IMR-90 (cell line): ENCODE measurements around the gene ANKFY1. TPM values are rescaled to one million over a fixed set of nuclear protein-coding genes. Genes with fewer than 3 reads are reported as not detected.

ENCODE experiments used
- ATAC-seq: fragments of 200-7000 bp; cut with Tn5 transposase; 2 replicates; pipeline ENCODE4 v1.9.1; 2020; ENCODE audit warnings: low read depth, mild to moderate bottlenecking, moderate library complexity
- BruUV-seq: library from RNA; stranded (reverse); fragments of 400-500 nt; replicated peaks from 2 replicates; lab custom pipeline; 2021; lab: Mats Ljungman, UMichigan
- CTCF ChIA-PET: fragments of 300-600 bp; formaldehyde crosslinking; extraction: SDS; loops from one replicate; lab custom pipeline; 2021; ENCODE audit warnings: antibody characterized with exemption; lab: Yijun Ruan, JAX
- POLR2A ChIA-PET: fragments of 300-600 bp; sonication (Branson Sonifier 250); formaldehyde crosslinking; loops from one replicate; lab custom pipeline; 2022; ENCODE audit warnings: antibody characterized with exemption; ENCODE audit not compliant: unreplicated experiment; lab: Charles Lee
- DNase-seq: peaks from one replicate; pipeline ENCODE4 v3.0.0; 2013
- H2AFZ ChIP-seq: replicated peaks from 2 replicates; pipeline ENCODE3; 2013; ENCODE audit warnings: low read length, mild to moderate bottlenecking; ENCODE audit not compliant: poor library complexity
- H2AK5ac ChIP-seq: 2 replicates; pipeline ENCODE4 v1.6.1; 2013; ENCODE audit warnings: low read depth, low read length, inconsistent platforms
- H2AK9ac ChIP-seq: replicated peaks from 2 replicates; pipeline ENCODE3; 2013; ENCODE audit warnings: mild to moderate bottlenecking, low read depth, low read length, moderate library complexity; ENCODE audit not compliant: poor library complexity
- H2BK120ac ChIP-seq: 2 replicates; pipeline ENCODE4 v1.6.1; 2013; ENCODE audit warnings: low read depth, low read length, inconsistent platforms
- H2BK15ac ChIP-seq: 3 replicates; pipeline ENCODE4 v1.6.1; 2013; ENCODE audit warnings: low read depth, low read length, inconsistent platforms
- H2BK20ac ChIP-seq: 2 replicates; pipeline ENCODE4 v1.6.1; 2013; ENCODE audit warnings: low read depth, mild to moderate bottlenecking, inconsistent platforms, low read length, moderate library complexity
- H2BK5ac ChIP-seq: 2 replicates; pipeline ENCODE4 v1.6.1; 2013; ENCODE audit warnings: mild to moderate bottlenecking, low read depth, low read length, inconsistent platforms; ENCODE audit not compliant: poor library complexity, severe bottlenecking
- H3K14ac ChIP-seq: replicated peaks from 2 replicates; pipeline ENCODE4 v1.6.1; 2013; ENCODE audit warnings: low read depth, low read length, inconsistent platforms
- H3K18ac ChIP-seq: 2 replicates; pipeline ENCODE4 v1.6.1; 2013; ENCODE audit warnings: low read depth, low read length, control low read depth
- H3K23ac ChIP-seq: 2 replicates; pipeline ENCODE4 v1.6.1; 2013; ENCODE audit warnings: low read depth, low read length, inconsistent platforms
- H3K27ac ChIP-seq: 2 replicates; pipeline ENCODE4 v1.5.1; 2013; ENCODE audit warnings: mild to moderate bottlenecking, control low read depth, low read length; ENCODE audit not compliant: insufficient read depth
- H3K27me3 ChIP-seq: 2 replicates; pipeline ENCODE4 v1.6.1; 2013; ENCODE audit warnings: low read length; ENCODE audit not compliant: control insufficient read depth, insufficient read depth
- H3K36me3 ChIP-seq: 2 replicates; pipeline ENCODE4 v1.6.1; 2013; ENCODE audit warnings: low read length, mixed read lengths; ENCODE audit not compliant: control insufficient read depth, insufficient read depth
- H3K4ac ChIP-seq: 2 replicates; pipeline ENCODE4 v1.6.1; 2013; ENCODE audit warnings: low read depth, low read length, inconsistent platforms
- H3K4me1 ChIP-seq: 2 replicates; pipeline ENCODE4 v1.6.1; 2013; ENCODE audit warnings: low read length, mixed read lengths; ENCODE audit not compliant: control insufficient read depth, insufficient read depth
- H3K4me2 ChIP-seq: 2 replicates; pipeline ENCODE4 v1.6.1; 2013; ENCODE audit warnings: low read depth, mild to moderate bottlenecking, control low read depth, low read length, moderate library complexity
- H3K4me3 ChIP-seq: 2 replicates; pipeline ENCODE4 v1.5.1; 2013; ENCODE audit warnings: low read depth, mild to moderate bottlenecking, control low read depth, low read length, moderate library complexity; ENCODE audit not compliant: insufficient read depth
- H3K56ac ChIP-seq: 2 replicates; pipeline ENCODE4 v1.6.1; 2013; ENCODE audit warnings: low read length, inconsistent platforms; ENCODE audit not compliant: insufficient read depth; ENCODE audit errors: extremely low read depth
- H3K79me1 ChIP-seq, 2 experiments: 2 replicates each; pipeline ENCODE4 v1.6.1; 2013; ENCODE audit warnings: low read length in 2 of 2, inconsistent platforms in 1 of 2, low read depth in 1 of 2
- H3K9ac ChIP-seq: 2 replicates; pipeline ENCODE4 v1.6.1; 2013; ENCODE audit warnings: low read depth, low read length, control low read depth
- H3K9me1 ChIP-seq: 2 replicates; pipeline ENCODE4 v1.6.1; 2013; ENCODE audit warnings: low read length, inconsistent platforms; ENCODE audit not compliant: insufficient read depth
- H3K9me3 ChIP-seq: 2 replicates; pipeline ENCODE4 v1.6.1; 2013; ENCODE audit warnings: low read length; ENCODE audit not compliant: control insufficient read depth, insufficient read depth
- H4K20me1 ChIP-seq: 2 replicates; pipeline ENCODE4 v1.6.1; 2013; ENCODE audit warnings: low read length, inconsistent platforms; ENCODE audit not compliant: insufficient read depth
- H4K5ac ChIP-seq: 2 replicates; pipeline ENCODE4 v1.6.1; 2013; ENCODE audit warnings: mild to moderate bottlenecking, low read depth, low read length, control low read depth
- H4K8ac ChIP-seq, 2 experiments: 2 replicates each; pipeline ENCODE4 v1.6.1; 2013; ENCODE audit warnings: low read depth in 2 of 2, low read length in 2 of 2, control low read depth in 1 of 2, inconsistent platforms in 1 of 2
- H4K91ac ChIP-seq: 2 replicates; pipeline ENCODE4 v1.6.1; 2013; ENCODE audit warnings: low read depth, low read length, inconsistent platforms; ENCODE audit not compliant: insufficient read depth
- BHLHE40 ChIP-seq: fragments of 150-350 bp; IDR thresholded peaks from 2 replicates; pipeline ENCODE4 v1.6.1; 2016; ENCODE audit warnings: mild to moderate bottlenecking, low read depth, low read length
- CEBPB ChIP-seq: IDR thresholded peaks from 2 replicates; pipeline ENCODE4 v1.6.1; 2012; ENCODE audit warnings: low read depth, low read length, improper control_type of control experiment
- MAFK ChIP-seq: IDR thresholded peaks from 2 replicates; pipeline ENCODE4 v1.6.1; 2012; ENCODE audit warnings: low read depth, low read length, improper control_type of control experiment
- MAZ ChIP-seq: IDR thresholded peaks from 2 replicates; pipeline ENCODE4 v1.6.1; 2012; ENCODE audit warnings: low read depth, mild to moderate bottlenecking, low read length, improper control_type of control experiment, moderate library complexity, borderline replicate concordance
- MXI1 ChIP-seq: IDR thresholded peaks from 2 replicates; pipeline ENCODE4 v1.6.1; 2012; ENCODE audit warnings: low read depth, mild to moderate bottlenecking, low read length, moderate library complexity, borderline replicate concordance
- NFE2L2 ChIP-seq: fragments of 150-350 bp; IDR thresholded peaks from 2 replicates; pipeline ENCODE4 v1.6.1; 2016; ENCODE audit warnings: low read depth, mild to moderate bottlenecking, low read length
- USF2 ChIP-seq: fragments of 150-350 bp; IDR thresholded peaks from 2 replicates; pipeline ENCODE4 v1.6.1; 2017; ENCODE audit warnings: mild to moderate bottlenecking, antibody characterized with exemption, low read length, low read depth
- WGBS, 2 experiments: methylation state at CpG; one replicate each; pipeline versions ENCODE4 v1.1.5 to v1.1.7; 2013; ENCODE audit warnings: missing lambda C conversion rate in 2 of 2; ENCODE audit not compliant: insufficient read length in 1 of 2; ENCODE audit errors: extremely low coverage in 2 of 2; 5-methylcytosine and 5-hydroxymethylcytosine counted together
- dilution Hi-C: fragments of 300-500 bp; cut with HindIII; formaldehyde crosslinking; loops from one replicate; pipeline ENCODE4 v1.14.3; 2018; ENCODE audit warnings: low sequenced_read_pairs; ENCODE audit not compliant: unreplicated experiment
- in situ Hi-C: fragments of 300-500 bp; cut with MboI; formaldehyde crosslinking; loops from 3 replicates; pipeline ENCODE4 v1.14.3; 2019; ENCODE audit warnings: low sequenced_read_pairs, inconsistent platforms, mixed read lengths
- intact Hi-C: fragments of 100-400 bp; cut with micrococcal nuclease; formaldehyde crosslinking; loops from 2 replicates; pipeline ENCODE4 v1.10.0; 2022
- polyA plus RNA-seq, 3 experiments: library from polyadenylated mRNA; depleted of rRNA; stranded (reverse); fragments of >200 nt; gene quantifications; 2 replicates each; pipeline ENCODE4 v1.2.3, GENCODE V29; 2012; ENCODE audit warnings: low replicate concordance in 1 of 3
- total RNA-seq: library from RNA; depleted of rRNA; stranded (reverse); fragments of >200 nt; gene quantifications from 2 replicates; pipeline ENCODE4 v1.2.3, GENCODE V29; 2012

ANKFY1 gene
- total and polyA plus RNA-seq, 2 of the 4 experiments (the other 2 are of a cell fraction), result 32.3 to 48.9 TPM

- H3K9me3 ChIP-seq, result no peaks in the 10 kb centered on the region
- no peak overlapping the region for H3K4me2 ChIP-seq
- no peak overlapping the region for H2AFZ ChIP-seq
- no peak for ATAC-seq
- TF ChIP-seq BHLHE40 (no peak), MAFK (no peak), MAZ (no peak), USF2 (no peak), NFE2L2 (no peak), CEBPB (no peak), MXI1 (no peak)
- no peak overlapping the region for H2BK20ac ChIP-seq
- no peak overlapping the region for H2AK5ac ChIP-seq
- H2BK5ac ChIP-seq, result no peak overlapping the region
- no TSS peak for BruUV-seq
- H3K4ac ChIP-seq, result no peak overlapping the region
- no peak overlapping the region for H4K8ac ChIP-seq
- WGBS, 2 experiments, result 70% methylated on average over 4 of the region's 8 CpGs; no CpG with 5 or more reads in 1 of the 2 experiments
- dilution Hi-C loops (no loop called here), in situ Hi-C loops (no loop called here), intact Hi-C loops (no loop called here)
- H4K5ac ChIP-seq, result no peak overlapping the region
- H2BK15ac ChIP-seq, result no peak overlapping the region
- H3K27ac ChIP-seq, result no peak overlapping the region
- ChIA-PET CTCF (no interaction called here), POLR2A (no interaction called here)
- peaks cover 14 to 17% of the 10 kb centered on the region in 2 experiments; a peak in 2 of 4 replicates for H3K79me1 ChIP-seq
- no peak overlapping the region for H3K14ac ChIP-seq
- no peaks in the 10 kb centered on the region for H3K27me3 ChIP-seq
- DNase-seq, result no peak
- no peak overlapping the region for H4K91ac ChIP-seq
- no peaks in the 10 kb centered on the region for H3K4me1 ChIP-seq
- no peak overlapping the region for H3K9ac ChIP-seq
- no peak overlapping the region for H3K4me3 ChIP-seq
- no peak overlapping the region for H2AK9ac ChIP-seq
- peaks cover 73% of the 10 kb centered on the region for H3K36me3 ChIP-seq
- H3K18ac ChIP-seq, result no peak overlapping the region
- H4K20me1 ChIP-seq, result no peaks in the 10 kb centered on the region
- H3K23ac ChIP-seq, result no peak overlapping the region
- H2BK120ac ChIP-seq, result no peak overlapping the region
- no peak overlapping the region for H3K56ac ChIP-seq
- H3K9me1 ChIP-seq, result peaks cover 8% of the 10 kb centered on the region; the same call in 1 of the 2 replicates
These were observed 81.7 kb downstream of the ANKFY1 start for GRCh38 chr17:4182043-4182442.
